GM15510 (cell line): Measurements from ENCODE around the gene ROR2.

Experiments used
- POLR2A ChIP-seq: IDR thresholded peaks from 3 replicates; pipeline ENCODE4 v1.6.1; 2011; ENCODE audit warnings: borderline replicate concordance; ENCODE audit not compliant: insufficient read length; ENCODE audit errors: extremely low read depth

ROR2 gene

GRCh38 chr9:91773156-91773555 lies 176.9 kb downstream of the ROR2 start:
- TF ChIP-seq POLR2A = no peak

- TF ChIP-seq POLR2A = no peak
Measured at GRCh38 chr9:91771864-91772263, 178.2 kb downstream of the ROR2 start.

GRCh38 chr9:91771027-91771426 lies 179.0 kb downstream of the ROR2 start:
- TF ChIP-seq POLR2A = no peak

- TF ChIP-seq POLR2A = no peak
Measured at GRCh38 chr9:91770229-91770628, 179.8 kb downstream of the ROR2 start.

GRCh38 chr9:91768977-91769916 lies 180.8 kb downstream of the ROR2 start:
- TF ChIP-seq POLR2A = no peak

GRCh38 chr9:91768507-91768906 lies 181.5 kb downstream of the ROR2 start:
- no peak for TF ChIP-seq POLR2A

GRCh38 chr9:91766315-91767069 lies 183.5 kb downstream of the ROR2 start:
- TF ChIP-seq POLR2A = no peak

- no peak for TF ChIP-seq POLR2A
Measured at GRCh38 chr9:91765296-91765695, 184.7 kb downstream of the ROR2 start.

- TF ChIP-seq POLR2A = no peak
Measured at GRCh38 chr9:91764661-91765060, 185.4 kb downstream of the ROR2 start.

- no peak for TF ChIP-seq POLR2A
Measured at GRCh38 chr9:91761362-91761761, 188.7 kb downstream of the ROR2 start.

GRCh38 chr9:91760906-91761305 lies 189.1 kb downstream of the ROR2 start:
- TF ChIP-seq POLR2A = no peak

GRCh38 chr9:91758491-91758981 lies 191.5 kb downstream of the ROR2 start:
- TF ChIP-seq POLR2A = no peak

GRCh38 chr9:91757782-91758181 lies 192.2 kb downstream of the ROR2 start:
- no peak for TF ChIP-seq POLR2A

GRCh38 chr9:91756510-91756780 lies 193.6 kb downstream of the ROR2 start:
- no peak for TF ChIP-seq POLR2A

GRCh38 chr9:91755761-91756509 lies 194.1 kb downstream of the ROR2 start:
- no peak for TF ChIP-seq POLR2A
